Stomach (tissue), 4 donors: ENCODE measurements around the gene TEFM.

Source experiments
- CTCF ChIP-seq, 7 experiments: fragments of 450-650 bp in 4 of 7; fragments of 200-600 bp in 3 of 7; sonication (generic) in 3 of 7; IDR thresholded peaks; one replicate each; pipeline ENCODE4 v1.5.1; 2016 to 2019; ENCODE audit warnings: antibody characterized with exemption in 7 of 7, control low read depth in 2 of 7, mild to moderate bottlenecking in 1 of 7
- POLR2A ChIP-seq, 4 donors: fragments of 450-650 bp; IDR thresholded peaks; one replicate each; pipeline ENCODE4 v1.6.1; 2016; ENCODE audit warnings: antibody characterized with exemption in 4 of 4, control low read depth in 2 of 4, mild to moderate bottlenecking in 1 of 4, moderate library complexity in 1 of 4

- TF ChIP-seq CTCF (IDR thresholded peaks at IDR 0.05) (no peak), POLR2A (IDR thresholded peaks at IDR 0.05) (no peak)
Measured at GRCh38 chr17:30933966-30934365, 27.9 kb upstream of the TEFM start.
